Activated B cell treated with CpG ODN at 0.5 μM for 24 hours (primary cell): ENCODE data around the gene AMOT. TPM values are rescaled to one million over a fixed set of nuclear protein-coding genes. Genes with fewer than 3 reads are reported as not detected.

Source experiments
- ATAC-seq: fragments of 200-7000 bp; cut with Tn5 transposase; one replicate; pipeline ENCODE4 v1.10.0; 2021; ENCODE audit warnings: low read depth, mild to moderate bottlenecking, moderate library complexity
- CTCF ChIA-PET: fragments of 350-600 bp; sonication (Branson Sonifier 250); formaldehyde crosslinking; loops from one replicate; lab custom pipeline; 2021; ENCODE audit warnings: antibody characterized with exemption; lab: Charles Lee
- POLR2A ChIA-PET: fragments of 350-600 bp; sonication (Branson Sonifier 250); formaldehyde crosslinking; loops from one replicate; lab custom pipeline; 2021; ENCODE audit warnings: antibody characterized with exemption; lab: Charles Lee
- DNase-seq: peaks from one replicate; pipeline ENCODE4 v3.0.0; 2022
- H3K27ac Mint-ChIP-seq: one replicate; pipeline ENCODE4 v1.8.0; 2020; ENCODE audit warnings: mixed read lengths
- H3K27me3 Mint-ChIP-seq: one replicate; pipeline ENCODE4 v1.8.0; 2021; ENCODE audit warnings: mixed read lengths
- H3K36me3 Mint-ChIP-seq: one replicate; pipeline ENCODE4 v1.8.0; 2021; ENCODE audit warnings: low read depth, mixed read lengths
- H3K4me1 Mint-ChIP-seq: one replicate; pipeline ENCODE4 v1.8.0; 2021; ENCODE audit warnings: mixed read lengths
- H3K4me3 Mint-ChIP-seq: one replicate; pipeline ENCODE4 v1.8.0; 2020; ENCODE audit warnings: mild to moderate bottlenecking, mixed read lengths
- H3K9me3 Mint-ChIP-seq: one replicate; pipeline ENCODE4 v1.8.0; 2020; ENCODE audit warnings: mixed read lengths
- intact Hi-C: fragments of 100-400 bp; cut with micrococcal nuclease; formaldehyde crosslinking; loops from one replicate; pipeline ENCODE4 v1.15.1; 2024
- total RNA-seq: library from RNA; stranded (reverse); gene quantifications from 2 replicates; pipeline ENCODE4 v1.2.3, GENCODE V29; 2022
- TF ChIP-seq, protein P1 (sequence below): fragments of 200-600 bp; IDR thresholded peaks from one replicate; pipeline ENCODE4 v1.8.0; 2022; ENCODE audit warnings: antibody characterized with exemption, mild to moderate bottlenecking

Gene AMOT
- total RNA-seq, 1 donor from 2014 or later, result 2.1 TPM

DNA sequence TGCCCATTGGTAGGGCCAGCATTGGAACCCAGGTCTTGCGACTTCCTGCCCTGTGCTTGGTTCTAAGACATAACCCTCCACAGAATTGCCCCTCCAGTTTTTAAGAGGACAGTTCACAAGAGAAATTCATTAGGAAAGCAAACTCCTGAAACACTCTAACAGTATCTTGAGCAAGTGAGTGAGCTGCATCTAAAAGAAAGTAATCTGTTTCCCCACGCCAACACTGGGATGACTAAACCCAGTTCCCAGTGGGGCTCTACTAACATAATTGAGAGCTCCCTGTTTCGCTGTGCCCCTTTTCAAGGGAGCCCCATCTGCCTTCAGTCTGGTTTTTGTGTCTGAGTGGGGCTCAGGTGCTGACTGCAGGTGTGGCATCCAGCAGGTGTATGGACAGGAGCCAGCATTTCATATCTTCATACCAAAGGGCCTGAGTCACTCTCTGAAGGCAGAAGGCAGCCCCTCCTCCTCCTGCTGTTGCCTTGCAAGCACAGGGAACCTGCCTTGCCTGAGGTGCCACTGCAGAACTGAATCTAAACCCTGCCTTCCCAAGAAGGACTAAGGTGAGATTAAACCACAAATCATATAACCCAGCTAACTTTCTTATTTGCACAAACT, 8.0 kb downstream of the AMOT start:
- no peaks in the 10 kb centered on the region for H3K4me1 Mint-ChIP-seq
- H3K4me3 Mint-ChIP-seq, result no peak overlapping the region
- H3K36me3 Mint-ChIP-seq, result peaks cover 2% of the 10 kb centered on the region
- TF ChIP-seq, protein P1, sequence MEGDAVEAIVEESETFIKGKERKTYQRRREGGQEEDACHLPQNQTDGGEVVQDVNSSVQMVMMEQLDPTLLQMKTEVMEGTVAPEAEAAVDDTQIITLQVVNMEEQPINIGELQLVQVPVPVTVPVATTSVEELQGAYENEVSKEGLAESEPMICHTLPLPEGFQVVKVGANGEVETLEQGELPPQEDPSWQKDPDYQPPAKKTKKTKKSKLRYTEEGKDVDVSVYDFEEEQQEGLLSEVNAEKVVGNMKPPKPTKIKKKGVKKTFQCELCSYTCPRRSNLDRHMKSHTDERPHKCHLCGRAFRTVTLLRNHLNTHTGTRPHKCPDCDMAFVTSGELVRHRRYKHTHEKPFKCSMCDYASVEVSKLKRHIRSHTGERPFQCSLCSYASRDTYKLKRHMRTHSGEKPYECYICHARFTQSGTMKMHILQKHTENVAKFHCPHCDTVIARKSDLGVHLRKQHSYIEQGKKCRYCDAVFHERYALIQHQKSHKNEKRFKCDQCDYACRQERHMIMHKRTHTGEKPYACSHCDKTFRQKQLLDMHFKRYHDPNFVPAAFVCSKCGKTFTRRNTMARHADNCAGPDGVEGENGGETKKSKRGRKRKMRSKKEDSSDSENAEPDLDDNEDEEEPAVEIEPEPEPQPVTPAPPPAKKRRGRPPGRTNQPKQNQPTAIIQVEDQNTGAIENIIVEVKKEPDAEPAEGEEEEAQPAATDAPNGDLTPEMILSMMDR, result no peak
- intact Hi-C loops, result no loop called here
- no peak for ATAC-seq
- DNase-seq, result no peak
- no peaks in the 10 kb centered on the region for H3K9me3 Mint-ChIP-seq
- ChIA-PET CTCF (no interaction called here), POLR2A (interaction anchor here (1.0 kb wide), 1 partner anchor 9 kb away, joined by 3 read pairs; no protein-coding TSS in a partner anchor)
- no peaks in the 10 kb centered on the region for H3K27me3 Mint-ChIP-seq
- H3K27ac Mint-ChIP-seq, result no peak overlapping the region

DNA sequence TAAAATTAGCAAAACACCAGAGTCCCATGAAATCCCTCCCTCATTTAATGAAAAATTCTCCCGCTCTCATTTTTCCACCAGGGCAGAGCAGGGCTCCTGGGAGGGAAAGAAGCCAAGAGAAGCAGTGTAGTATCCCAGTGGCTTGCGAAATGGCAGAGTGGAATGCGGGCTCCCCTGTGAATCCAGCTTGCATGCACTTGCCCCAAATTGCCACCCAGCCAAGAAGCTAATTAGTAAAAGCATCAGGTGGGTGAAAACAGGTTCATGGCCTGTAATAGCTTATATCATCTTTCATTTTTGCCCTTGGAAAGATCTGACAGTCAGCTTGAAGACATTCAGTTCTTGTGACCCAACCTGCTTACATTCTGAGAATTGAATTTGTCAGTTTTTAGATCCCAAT, 10.1 kb downstream of the AMOT start:
- ATAC-seq (no peak), DNase-seq (no peak)
- ChIA-PET CTCF (no interaction called here), POLR2A (no interaction called here)
- H3K27ac Mint-ChIP-seq, result no peak overlapping the region
- H3K27me3 Mint-ChIP-seq, result no peaks in the 10 kb centered on the region
- intact Hi-C loops, result no loop called here
- TF ChIP-seq, protein P1, result no peak
- no peak overlapping the region for H3K4me3 Mint-ChIP-seq
- H3K36me3 Mint-ChIP-seq, result peaks cover 2% of the 10 kb centered on the region
- no peaks in the 10 kb centered on the region for H3K9me3 Mint-ChIP-seq
- H3K4me1 Mint-ChIP-seq, result no peaks in the 10 kb centered on the region

DNA sequence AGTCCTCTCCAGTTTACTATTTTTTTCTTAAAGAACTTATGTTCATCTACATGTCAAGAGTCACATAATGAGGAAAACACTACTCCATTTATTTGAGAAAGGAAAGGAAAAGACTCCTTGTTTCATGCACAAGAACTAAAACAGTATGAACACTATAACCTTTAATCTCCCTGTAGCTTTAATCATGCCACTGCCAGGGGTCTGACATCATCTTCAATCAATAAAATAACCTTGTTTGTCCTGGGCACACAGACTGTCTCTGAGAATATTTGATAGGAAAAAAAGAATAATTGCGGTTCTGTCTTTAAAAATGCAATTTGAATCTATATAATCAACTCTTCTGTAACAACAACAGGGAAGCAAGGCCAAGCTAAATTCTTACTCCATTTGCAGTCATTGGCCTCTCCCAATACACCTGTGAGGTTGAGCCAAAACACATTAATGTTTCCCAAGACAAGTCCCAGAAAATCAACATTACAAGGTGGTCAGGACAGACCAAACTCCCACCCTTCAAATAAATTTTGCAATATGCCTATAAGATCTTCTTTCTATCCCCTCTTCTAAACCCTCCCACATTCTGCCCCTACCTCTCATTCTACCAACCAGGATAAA, 13.2 kb downstream of the AMOT start:
- TF ChIP-seq, protein P1, result no peak
- Mint-ChIP-seq H3K4me3 (no peak overlapping the region), H3K27me3 (no peaks in the 10 kb centered on the region), H3K27ac (no peak overlapping the region), H3K4me1 (no peaks in the 10 kb centered on the region), H3K9me3 (no peaks in the 10 kb centered on the region), H3K36me3 (peaks cover 2% of the 10 kb centered on the region)
- DNase-seq (no peak), ATAC-seq (no peak)
- intact Hi-C loops, result no loop called here
- ChIA-PET POLR2A (no interaction called here), CTCF (no interaction called here)

DNA sequence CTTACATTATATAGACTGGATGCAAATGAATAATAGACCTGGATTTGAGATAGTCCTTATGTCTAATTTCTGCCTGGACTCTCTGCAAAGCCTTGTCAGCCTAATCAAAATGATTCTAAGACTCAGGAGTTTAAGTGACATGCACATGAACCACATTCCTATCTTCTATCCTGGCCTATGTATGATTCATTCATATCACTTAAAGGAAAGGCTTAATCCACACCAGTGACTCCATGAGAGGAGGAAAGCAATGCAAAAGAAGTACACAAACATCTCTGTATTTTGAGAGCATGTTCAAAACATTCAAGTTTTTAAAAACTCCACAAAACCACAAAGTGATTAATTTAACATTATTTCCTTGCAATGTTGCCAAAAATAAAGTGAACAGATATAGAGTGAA, 14.6 kb downstream of the AMOT start:
- TF ChIP-seq, protein P1, result no peak
- POLR2A ChIA-PET, result no interaction called here
- H3K9me3 Mint-ChIP-seq, result no peaks in the 10 kb centered on the region
- DNase-seq (no peak), ATAC-seq (no peak)
- CTCF ChIA-PET, result no interaction called here
- H3K27ac Mint-ChIP-seq, result no peak overlapping the region
- peaks cover 2% of the 10 kb centered on the region for H3K36me3 Mint-ChIP-seq
- no peaks in the 10 kb centered on the region for H3K4me1 Mint-ChIP-seq
- H3K27me3 Mint-ChIP-seq, result no peaks in the 10 kb centered on the region
- intact Hi-C loops, result no loop called here
- H3K4me3 Mint-ChIP-seq, result no peak overlapping the region

DNA sequence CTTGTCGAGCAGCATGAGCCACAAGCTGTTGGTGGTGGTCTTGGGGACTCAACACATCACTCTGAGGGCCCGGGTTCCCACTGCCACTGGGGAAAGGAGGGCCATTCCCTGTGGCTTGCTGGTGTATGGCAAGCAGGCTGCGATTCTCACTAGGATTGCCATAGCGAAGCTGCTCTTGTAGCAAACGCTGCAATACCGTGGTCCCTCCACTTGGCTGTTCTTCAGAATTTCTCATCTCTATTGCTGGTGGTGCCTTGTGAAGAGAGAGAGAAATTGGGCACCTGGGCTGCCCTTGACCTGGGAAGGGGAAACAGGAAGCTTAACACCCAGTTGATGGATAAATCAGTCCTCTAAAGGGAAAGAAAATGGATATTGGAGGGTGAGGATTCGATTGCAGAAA, 17.7 kb downstream of the AMOT start:
- no peaks in the 10 kb centered on the region for H3K9me3 Mint-ChIP-seq
- TF ChIP-seq, protein P1, result no peak
- peaks cover 2% of the 10 kb centered on the region for H3K4me1 Mint-ChIP-seq
- H3K27me3 Mint-ChIP-seq, result no peaks in the 10 kb centered on the region
- intact Hi-C loops, result no loop called here
- POLR2A ChIA-PET, result no interaction called here
- CTCF ChIA-PET, result no interaction called here
- H3K27ac Mint-ChIP-seq, result no peak overlapping the region
- H3K36me3 Mint-ChIP-seq, result no peaks in the 10 kb centered on the region
- no peak for ATAC-seq
- DNase-seq, result no peak
- H3K4me3 Mint-ChIP-seq, result no peak overlapping the region
